GM18511 (cell line): ENCODE data around the gene ARFIP1.
A peak's percentile ranks its signal among the peaks of the same experiment; 100 is the strongest.

ENCODE experiments used
- ATAC-seq: cut with Tn5 transposase; IDR thresholded peaks from one replicate; pipeline ENCODE4 v1.9.1; 2021; ENCODE audit warnings: mild to moderate bottlenecking, moderate library complexity; ENCODE audit not compliant: unreplicated experiment

Gene ARFIP1

DNA sequence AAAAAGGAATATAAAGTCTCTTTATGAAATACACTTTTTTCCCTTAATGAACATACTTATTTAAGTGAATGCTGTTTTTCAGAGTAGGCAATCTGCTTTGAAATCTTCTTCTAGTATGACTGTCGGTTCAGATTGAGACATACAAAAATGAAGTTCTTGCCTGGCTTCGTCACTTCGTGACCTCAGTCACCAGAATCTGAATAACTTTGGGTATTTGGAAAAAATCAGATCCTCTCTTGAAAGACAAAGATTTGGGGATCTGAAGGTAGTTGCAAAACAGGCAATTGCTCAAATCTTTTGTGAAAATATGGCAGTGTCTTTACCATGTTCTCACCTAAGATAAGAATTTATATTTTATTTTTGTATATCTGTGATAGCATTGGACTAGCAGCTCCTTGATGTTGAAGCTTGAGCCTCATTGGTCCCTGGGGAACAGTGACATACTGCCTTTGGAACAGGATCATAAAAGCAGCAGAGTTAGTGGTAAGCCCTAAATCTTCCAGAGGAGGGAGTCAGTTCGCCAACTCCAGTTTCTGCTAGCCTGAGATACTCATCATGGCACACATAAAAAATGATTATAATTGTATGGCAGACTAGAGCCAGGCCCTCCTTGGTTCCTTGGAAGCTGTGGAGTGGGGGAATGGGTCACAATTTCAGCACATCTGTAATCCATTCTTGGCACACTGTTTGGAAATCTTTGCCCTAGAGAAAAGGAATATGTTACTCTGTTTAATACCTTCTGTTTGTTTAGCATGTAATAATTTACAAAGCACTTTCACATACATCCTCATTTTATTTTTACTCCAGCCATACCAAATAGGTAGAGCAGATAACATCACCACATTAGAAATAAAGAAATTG, 5.0 kb downstream of the ARFIP1 start:
- no peak for ATAC-seq

DNA sequence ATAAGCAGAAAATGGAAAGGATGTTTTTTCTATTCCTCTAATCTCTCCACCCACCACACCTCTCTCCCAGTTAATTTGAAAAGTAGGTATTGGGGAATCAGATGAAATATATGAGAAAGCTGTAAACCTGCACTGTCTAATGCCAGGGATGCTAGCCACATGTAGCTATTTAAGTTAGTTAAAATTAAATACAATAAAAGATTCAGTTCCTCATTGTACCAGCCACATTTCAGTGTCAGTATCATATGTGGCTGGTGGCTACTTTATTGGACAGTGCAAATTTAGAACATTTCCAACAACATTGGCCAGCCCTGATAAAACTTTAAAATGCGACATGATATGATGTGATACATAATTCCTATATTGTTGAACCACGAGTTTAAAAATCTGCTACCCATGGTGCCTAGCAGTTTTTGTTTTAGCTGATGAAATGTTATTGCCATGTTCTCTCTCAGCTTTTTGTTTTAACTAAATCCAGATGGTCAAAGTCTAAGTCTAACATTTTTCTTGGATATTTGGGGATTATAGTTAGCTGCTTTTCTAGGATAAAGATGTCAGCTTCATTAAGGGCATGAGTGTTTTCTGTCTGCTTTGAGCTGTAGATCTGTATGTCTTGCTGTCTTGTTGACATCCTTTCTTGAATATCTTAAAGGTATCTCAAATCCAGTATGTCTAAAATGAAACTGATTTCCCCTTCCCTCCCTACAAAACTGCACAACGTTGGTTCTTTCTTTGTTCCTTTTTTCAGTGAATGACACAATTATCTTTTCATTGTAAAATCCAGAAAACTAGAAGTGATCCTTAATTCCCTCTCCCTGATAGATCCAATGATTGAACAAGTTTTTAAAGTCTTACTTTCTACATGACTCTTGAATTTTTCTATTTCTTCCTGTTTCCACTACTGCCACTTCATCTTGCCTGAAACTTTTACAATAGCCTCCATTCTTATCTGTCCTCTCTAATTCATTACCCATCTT, 6.2 kb downstream of the ARFIP1 start:
- ATAC-seq: peak; percentile 69

DNA sequence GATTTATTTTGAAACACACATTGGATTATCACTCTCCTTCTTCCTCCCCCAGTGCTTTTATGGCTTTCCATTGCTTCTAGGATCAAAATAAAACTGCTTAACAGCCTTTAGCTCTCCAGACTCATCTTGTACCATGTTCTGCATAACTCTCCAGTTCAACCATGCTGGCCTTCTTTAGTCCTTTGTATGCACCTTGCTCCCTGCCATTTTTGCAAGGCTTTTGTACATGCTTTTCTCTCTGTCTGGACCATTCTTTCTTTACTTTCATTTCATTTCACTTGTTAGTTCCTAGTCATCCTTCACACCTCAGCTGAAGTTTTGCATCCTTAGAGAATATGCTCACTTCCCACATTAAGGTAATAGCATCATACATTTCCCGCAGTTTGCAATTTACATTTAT, 6.9 kb downstream of the ARFIP1 start:
- peak; percentile 16 for ATAC-seq

DNA sequence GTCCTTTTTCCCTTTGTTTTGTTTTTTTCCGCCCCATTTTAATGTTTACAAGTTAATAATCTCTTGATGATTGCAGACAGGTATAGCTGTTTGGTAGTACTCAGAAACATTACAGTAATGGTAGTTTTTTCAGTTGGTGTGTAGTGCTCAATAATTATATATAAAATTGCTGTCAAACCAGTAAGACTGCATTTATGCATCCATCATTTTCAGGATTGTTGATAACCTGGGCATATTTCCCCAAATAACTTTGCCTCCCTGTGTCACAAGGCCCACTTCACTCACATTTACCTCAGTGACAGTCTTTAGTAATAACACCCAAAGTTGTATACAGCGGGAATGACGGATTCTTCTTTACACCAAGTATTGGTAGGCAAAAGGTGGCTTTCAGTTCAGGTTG, 16.1 kb downstream of the ARFIP1 start:
- no peak for ATAC-seq

DNA sequence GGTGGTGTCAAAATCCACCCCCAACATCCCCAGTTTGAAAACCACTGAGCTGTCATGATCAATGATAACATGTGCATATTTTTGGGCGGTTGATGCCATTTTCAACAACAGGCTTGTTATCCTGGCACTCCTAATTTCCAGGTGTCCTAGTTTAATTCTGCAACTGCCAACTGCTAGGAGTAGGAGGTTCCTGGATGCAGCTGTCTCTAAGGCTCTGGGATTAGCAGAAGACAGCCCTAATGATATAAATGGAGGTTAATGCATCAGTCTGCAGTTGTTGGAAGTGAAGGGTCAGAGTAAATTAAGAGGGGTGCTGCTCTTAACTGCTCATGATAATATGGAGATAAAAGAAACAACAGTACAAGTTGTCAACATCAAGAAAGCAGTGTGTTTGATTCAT, 23.8 kb downstream of the ARFIP1 start:
- no peak for ATAC-seq

DNA sequence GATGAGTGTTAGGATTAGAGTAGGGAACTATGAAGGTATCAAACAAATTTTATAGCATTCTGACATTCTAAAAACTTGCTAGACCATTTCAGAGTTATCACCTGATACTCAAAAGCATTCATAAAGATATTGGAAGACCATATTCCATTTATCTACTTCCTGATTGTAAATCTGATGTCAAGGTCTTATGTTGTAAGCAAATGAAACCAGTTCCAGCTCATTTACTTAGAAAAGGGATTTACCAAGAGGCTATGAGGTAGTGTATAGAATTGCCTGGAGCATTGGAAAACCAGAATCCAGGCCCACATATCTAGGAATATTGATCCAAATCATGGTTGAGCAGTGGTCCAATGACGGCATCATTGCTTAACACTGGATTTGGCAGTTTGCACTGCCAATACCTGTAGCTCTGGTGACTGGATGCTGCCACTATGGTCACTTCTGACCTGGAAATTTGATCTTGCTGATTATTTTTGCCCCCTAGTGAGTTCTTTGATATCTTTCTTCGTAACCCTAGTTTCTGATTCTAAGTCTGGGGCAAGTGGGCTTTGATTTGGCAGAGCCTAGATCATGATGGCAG, 25.4 kb downstream of the ARFIP1 start:
- no peak for ATAC-seq

DNA sequence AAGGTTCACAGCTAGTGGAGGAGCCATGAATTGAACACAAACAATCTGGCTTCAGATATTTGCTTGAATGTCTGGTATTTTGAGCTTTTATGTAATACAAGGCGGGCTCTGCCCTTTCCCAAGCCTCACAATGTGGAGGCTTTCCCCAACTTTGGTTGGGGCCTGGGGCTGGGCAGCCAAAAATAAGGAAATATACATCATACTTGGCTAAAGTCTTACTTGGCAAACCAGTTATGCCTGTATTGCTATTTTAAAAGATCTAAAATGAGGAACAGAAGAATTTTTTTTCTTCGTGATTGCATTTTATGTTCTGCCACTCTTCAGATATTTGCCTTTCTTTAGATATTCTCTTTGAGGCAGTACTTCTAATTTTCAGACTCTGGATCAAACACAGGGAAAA, 26.1 kb downstream of the ARFIP1 start:
- no peak for ATAC-seq

DNA sequence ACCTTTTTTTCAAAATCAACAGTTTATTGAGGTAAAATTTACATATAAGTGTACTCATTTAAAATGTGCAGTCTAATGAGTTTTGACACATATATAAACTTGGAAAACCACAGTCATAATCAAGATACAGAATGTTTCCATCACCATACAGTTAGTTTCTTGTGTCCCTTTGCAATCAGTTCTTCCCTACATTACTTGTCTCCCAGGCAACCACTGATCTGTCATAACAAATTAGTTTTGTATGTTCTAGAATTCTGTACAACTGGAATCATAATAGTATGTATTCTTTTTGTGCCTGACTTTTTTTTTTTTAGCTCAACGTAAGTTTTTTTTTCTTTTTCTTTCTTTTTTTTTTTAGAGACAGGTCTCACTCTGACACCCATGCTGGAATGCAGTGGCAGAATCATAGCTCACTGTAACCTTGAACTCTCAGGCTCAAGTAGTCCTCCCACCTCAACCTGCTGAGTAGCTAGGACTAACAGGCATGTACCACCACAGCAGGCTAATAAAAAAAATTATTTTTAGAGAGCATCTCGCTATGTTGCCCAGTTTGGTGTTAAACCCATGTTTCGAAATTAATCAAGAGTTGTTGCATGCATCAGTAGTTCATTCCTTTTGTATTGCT, 26.9 kb downstream of the ARFIP1 start:
- no peak for ATAC-seq

DNA sequence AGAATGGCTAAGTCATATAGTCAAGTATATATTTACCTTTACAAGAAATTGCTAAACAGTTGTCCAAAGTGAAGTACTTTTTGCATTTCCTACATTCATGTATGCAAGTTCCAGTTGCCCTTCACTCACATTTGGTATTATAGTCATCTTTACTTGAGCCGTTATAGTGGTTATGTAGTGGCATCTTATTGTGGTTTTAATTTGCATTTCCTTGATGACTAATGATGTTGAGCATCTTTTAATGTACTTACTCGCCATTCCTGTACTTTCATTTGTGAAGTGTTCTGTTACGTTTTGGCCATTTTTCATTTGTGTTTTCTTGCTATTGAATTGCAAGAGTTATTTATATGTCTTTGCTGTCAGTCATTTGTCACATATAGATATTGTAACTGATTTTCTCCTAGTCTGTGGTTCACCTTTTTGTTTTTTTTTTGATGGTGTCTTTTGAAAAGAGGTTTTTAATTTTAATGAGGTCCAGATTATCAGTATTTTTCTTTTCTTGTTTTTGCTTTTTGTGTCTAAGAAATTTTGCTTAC, 27.6 kb downstream of the ARFIP1 start:
- no peak for ATAC-seq

DNA sequence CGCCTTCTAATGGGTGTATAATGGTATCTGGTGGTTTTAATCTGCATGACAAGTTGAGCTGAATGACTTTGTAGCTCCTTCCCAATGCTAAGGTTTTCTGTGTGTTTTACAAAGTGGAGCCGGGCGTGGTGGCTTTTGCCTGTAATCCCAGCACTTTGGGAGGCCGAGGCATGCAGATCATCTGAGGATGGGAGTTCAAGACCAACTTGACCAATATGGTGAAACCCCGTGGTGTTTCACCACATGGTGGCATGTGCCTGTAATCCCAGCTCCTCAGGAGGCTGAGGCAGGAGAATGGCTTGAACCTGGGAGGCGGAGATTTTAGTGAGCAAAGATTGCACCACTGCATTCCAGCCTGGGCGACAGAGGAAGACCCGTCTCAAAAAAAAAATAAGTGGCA, 28.9 kb downstream of the ARFIP1 start:
- ATAC-seq: no peak

DNA sequence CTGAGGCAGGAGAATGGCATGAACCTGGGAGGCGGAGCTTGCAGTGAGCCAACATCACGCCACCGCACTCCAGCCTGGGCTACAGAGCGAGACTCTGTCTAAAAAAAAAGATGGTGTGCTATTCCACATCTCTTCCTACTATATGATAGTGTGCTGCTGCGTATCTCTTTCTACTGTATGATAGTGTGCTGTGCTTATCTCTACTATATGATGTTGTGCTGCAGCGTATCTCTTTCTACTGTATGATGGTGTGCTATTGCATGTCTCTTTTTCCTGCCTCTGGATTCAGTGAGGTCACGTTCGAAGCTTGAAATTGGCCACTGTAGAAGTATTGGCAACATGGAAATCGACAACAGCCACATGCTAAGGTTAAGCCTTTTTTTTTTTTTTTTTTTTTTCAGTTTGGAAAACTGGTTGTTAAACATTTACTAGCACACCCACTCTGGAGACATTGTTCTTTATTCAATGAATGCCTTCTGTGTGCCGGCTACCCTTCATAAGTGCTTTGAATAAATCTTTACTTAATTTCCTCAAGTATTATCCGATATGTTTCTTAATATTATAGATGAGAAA, 31.0 kb downstream of the ARFIP1 start:
- ATAC-seq: no peak

DNA sequence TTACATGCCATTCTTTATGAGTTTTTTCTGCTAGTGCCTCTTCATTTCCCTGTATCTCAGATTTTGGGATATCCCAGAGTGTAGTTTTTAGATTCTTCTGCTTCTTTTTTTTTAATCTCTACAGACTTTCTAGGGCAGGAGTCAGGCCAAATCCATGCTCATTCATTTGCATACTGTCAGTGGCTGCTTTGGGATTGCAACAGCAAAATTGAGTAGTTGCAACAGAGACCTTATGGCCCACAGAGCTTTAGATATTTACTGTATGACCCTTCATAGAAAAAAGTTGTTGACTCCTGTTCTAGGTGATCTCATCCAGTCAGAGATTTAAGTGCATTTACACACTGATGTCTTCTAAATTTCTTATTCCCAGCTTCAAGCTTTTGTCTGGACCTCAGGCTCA, 35.3 kb downstream of the ARFIP1 start:
- ATAC-seq: no peak

DNA sequence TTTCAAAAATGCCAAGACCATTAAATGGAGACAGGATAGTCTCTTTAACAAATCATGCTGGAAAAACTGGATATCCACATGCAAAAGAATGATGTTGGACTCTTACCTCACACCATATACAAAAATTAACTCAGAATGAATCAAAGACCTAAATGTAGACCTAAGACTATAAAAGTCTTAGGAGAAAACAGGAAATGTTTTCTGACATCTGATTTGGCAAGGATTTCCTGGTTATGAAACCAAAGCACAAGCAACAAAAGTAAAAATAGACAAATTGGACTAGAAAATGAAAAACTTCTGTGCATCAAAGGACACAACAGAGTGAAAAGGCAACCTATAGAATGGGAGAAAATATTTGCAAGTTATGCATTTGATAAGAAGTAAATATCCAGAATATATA, 37.6 kb downstream of the ARFIP1 start:
- ATAC-seq: no peak

DNA sequence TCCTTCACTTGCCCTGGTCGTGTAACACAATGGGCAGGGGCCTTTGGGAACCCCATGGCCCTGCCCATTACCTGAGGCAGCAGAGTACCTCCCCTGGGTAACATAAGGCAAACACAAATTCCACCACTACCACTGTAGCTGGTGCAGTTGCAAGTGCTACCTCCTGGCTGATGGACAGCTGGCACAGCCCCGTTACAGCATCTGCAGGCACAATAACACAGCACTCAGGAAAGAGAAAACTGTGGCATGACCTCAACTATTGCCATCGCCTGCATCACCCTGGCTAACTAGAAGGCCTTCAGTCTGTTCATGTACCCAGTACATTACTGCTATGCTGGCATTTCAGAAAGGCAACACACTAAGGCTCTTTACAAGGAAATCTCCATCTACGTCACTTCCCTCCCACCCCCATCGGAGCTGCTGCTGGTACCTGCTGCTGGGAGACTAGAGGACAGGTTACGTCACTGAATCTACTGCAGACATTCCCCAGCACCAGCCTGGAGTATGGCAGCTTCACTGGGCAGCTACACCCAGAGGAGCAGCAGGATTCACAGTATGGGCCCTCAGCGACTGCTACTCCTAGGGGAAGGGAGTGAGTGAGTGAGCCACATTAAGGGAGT, 39.4 kb downstream of the ARFIP1 start:
- ATAC-seq: no peak

DNA sequence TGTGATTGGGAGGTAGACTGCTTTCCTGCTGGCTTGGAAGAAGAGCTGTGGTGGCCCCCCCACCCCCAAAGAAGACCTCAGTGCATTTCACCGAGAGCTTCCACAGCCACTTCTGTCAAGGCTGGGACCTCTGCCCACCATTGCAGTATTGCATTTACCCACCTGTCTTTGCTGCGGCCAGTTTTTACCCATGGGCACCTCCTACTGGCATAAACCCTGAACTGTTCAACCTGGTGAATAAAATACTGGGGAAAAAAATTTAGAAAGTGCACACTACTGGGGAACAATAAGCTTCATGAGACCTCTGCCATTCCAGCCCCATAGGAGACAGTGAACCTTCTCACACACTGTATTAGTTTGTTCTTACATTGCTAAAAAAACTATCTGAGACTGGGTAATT, 40.3 kb downstream of the ARFIP1 start:
- no peak for ATAC-seq

DNA sequence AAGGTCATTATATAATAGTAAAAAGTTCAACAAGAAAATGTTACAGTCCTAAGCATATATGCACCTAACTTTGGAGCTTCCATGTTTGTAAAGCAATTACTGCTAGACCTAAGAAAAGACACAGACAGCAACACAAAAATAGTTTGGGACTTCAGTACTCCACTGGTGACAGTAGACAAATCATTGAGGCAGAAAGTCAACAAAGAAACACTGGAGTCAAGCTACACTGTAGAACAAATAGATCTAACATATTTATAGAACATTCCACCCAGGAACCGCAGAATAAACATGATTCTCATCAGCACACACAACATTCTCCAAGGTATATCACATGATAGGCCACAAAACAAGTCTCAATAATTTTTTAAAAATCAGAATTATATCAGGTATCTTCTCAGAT, 42.6 kb downstream of the ARFIP1 start:
- no peak for ATAC-seq

DNA sequence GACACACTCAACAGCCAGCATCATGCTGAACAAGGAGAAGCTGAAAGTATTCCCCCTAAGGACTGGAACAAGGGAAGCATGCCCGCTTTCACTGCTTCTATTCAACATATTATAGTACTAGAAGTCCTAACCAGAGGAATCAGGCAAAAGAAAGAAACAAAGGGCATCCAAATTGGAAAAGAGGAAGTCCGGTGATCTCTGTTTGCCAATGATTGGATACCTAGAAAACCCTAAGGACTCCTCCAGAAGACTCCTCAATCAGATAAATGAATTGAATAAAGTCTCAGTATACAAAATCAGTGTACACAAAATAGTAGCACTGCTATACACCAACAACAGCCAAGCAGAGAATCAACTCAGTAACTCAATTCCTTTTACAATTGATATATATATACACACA, 44.8 kb downstream of the ARFIP1 start:
- no peak for ATAC-seq

DNA sequence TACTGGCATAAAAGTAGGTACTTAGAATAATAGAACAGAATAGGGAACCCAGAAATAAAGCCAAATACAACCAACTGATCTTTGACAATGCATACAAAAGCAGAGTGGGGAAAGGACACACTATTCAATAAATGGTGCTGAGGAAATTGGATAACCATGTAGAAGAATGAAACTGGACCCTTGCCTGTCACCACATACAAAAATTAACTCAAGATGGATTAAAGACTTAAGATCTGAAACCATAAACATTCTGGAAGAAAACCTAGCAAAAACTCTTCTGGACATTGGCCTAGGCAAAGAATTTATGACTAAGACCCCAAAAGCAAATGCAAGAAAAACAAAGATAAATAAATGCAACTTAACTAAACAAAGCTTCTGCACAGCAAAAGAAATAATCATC, 45.6 kb downstream of the ARFIP1 start:
- ATAC-seq: no peak

DNA sequence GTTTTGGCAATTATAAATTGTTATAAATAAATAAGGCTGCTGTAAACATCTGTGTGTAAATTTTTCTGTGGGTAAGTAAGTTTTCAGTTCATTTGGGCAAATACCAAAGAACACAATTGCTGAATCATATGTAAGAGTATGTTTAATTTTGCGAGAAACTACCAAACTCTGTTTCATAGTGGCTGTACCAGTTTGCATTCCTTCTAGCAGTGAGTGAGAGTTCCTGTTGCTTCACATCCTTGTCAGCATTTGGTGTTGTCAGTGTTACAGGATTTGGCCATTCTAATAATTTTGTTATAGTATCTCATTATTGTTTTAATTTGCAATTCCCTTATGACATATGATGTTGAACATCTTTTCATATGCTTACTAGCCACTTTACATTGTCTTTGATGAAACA, 48.4 kb downstream of the ARFIP1 start:
- ATAC-seq: no peak

DNA sequence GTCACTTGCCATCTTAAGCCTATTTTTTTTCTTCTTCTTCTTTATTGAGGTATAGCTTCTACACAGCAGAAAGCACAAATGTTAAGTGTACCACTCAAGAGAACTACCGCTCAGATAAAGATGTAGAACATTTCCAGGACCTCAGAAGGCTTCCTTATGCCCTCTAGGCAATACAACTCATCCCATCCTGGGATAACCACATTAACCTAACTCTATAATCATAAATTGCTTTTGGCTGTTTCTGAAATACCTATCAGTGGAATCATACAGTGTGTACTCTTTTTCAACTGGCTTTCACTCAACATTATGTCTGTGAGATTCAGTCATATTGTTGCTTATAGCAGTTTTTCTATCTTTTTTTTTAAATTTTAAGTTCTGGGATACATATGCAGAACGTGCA, 51.7 kb downstream of the ARFIP1 start:
- ATAC-seq: no peak
